Esophagus squamous epithelium (tissue), 4 donors: ENCODE measurements around the gene ATP10A.

Experiments
- POLR2A ChIP-seq, 4 donors: fragments of 450-650 bp; IDR thresholded peaks; one replicate each; pipeline ENCODE4 v1.6.1; 2017; ENCODE audit warnings: antibody characterized with exemption in 4 of 4, mild to moderate bottlenecking in 4 of 4, moderate library complexity in 3 of 4
- TF ChIP-seq, protein P1 (sequence below), 6 experiments: fragments of 450-650 bp in 4 of 6; fragments of 200-600 bp in 2 of 6; sonication (generic) in 2 of 6; IDR thresholded peaks; one replicate each; pipeline ENCODE4 v1.5.1; 2016 to 2019; ENCODE audit warnings: antibody characterized with exemption in 6 of 6, mild to moderate bottlenecking in 4 of 6, moderate library complexity in 4 of 6

DNA sequence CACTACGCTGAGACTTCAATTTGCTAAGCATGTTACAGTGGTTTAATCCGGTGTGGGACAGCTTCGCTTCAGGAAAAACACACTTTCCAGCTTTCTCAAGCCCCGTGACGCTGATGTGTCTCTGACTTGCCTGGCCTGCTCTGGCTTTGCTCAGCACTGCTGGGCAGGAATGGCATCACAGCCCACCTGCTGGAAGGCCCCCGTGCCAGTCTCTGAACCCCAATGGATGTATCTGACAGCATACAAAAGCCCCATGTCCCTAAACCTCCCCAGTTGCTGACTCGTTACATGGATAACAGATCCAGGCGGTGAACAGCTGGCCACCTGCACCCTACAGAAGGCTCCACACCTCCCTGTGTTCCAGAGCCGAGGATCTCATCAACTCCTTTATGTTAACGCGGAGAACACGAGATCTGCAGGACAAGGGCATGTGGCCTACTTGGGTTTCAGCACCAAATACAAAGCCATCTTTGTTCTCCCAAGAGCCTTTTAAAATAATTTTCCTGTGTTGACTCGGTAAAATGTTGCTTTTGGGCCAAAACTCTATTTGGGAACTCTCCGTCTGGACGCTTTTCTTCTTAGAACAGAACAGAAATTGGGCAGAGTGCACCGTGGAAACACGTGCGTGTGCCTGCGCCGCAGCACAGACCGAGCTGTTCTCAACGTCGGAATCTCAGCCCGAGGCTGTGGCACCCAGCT is 61.4 kb downstream of the ATP10A start:
- TF ChIP-seq, protein P1, sequence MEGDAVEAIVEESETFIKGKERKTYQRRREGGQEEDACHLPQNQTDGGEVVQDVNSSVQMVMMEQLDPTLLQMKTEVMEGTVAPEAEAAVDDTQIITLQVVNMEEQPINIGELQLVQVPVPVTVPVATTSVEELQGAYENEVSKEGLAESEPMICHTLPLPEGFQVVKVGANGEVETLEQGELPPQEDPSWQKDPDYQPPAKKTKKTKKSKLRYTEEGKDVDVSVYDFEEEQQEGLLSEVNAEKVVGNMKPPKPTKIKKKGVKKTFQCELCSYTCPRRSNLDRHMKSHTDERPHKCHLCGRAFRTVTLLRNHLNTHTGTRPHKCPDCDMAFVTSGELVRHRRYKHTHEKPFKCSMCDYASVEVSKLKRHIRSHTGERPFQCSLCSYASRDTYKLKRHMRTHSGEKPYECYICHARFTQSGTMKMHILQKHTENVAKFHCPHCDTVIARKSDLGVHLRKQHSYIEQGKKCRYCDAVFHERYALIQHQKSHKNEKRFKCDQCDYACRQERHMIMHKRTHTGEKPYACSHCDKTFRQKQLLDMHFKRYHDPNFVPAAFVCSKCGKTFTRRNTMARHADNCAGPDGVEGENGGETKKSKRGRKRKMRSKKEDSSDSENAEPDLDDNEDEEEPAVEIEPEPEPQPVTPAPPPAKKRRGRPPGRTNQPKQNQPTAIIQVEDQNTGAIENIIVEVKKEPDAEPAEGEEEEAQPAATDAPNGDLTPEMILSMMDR (IDR thresholded peaks at IDR 0.05): no peak
- no peak for TF ChIP-seq POLR2A (IDR thresholded peaks at IDR 0.05)
